Renal cortex interstitium (tissue), 11 donors: Measurements from ENCODE around the gene MAPK4. TPM values are rescaled to one million over a fixed set of nuclear protein-coding genes. Genes with fewer than 3 reads are reported as not detected.
A peak's percentile ranks its signal among the peaks of the same experiment; 100 is the strongest.

ENCODE experiments used
- DNase-seq, 11 donors: peaks; one replicate each; pipeline ENCODE4 v3.0.0-alpha.2; 2013; ENCODE audit warnings: low read depth in 9 of 11, low spot score in 4 of 11; ENCODE audit errors: extremely low read depth in 1 of 11
- polyA plus RNA-seq, 3 donors: library from polyadenylated mRNA; unstranded; fragments of 120-200 nt; gene quantifications; one replicate each; pipeline ENCODE4 v1.2.1, GENCODE V29; 2013; ENCODE audit not compliant: insufficient read length in 3 of 3

MAPK4 gene
- polyA plus RNA-seq, 3 donors, result 9.1 to 10.5 (median 9.7) TPM

GRCh38 chr18:50614838-50615237, 55.0 kb downstream of the MAPK4 start:
- DNase-seq, result no peak

- DNase-seq, result no peak
Observed at GRCh38 chr18:50616484-50617048, 56.7 kb downstream of the MAPK4 start.

- no peak for DNase-seq
Observed at GRCh38 chr18:50619861-50620275, 60.0 kb downstream of the MAPK4 start.

GRCh38 chr18:50620319-50620718, 60.4 kb downstream of the MAPK4 start:
- DNase-seq, result no peak

DNA sequence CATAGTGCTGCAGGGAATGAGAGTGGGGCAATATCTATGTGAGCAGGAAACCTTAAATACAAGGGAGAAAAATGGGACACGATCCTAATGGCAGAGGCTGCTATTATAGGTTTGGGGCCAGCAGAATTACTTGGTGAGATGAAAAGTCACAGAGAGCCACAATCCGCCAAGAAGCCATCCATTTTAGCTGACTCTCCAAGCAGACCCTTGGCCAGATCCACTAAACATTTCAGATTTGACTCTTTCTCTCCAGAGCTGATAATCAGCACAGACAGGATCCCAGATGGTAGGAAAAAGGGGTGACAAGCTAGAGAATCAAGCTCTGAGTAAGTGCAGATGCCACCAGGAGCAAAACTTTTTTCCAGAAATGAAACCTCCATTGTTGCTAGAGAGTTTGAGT, 61.5 kb downstream of the MAPK4 start:
- DNase-seq, result no peak

DNA sequence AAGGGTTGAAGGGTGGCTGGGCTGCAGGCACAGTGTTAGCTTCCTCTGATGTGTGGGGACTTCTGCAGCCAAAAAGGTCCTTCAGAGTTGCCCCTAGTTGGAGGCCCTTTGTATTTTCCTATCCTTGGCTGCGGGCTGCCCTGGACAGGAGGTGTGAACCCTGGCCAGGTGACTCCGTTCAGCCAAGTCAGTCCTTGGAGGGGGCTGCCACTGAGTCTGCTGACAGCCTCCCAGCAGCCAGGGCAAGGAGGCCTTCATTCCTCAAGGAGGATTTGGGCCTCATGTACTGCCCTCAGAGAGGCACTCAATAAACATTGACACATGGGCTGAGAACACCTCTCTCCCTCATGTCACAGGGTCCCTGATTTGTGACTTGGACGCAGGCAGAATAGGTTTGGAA, 62.4 kb downstream of the MAPK4 start:
- DNase-seq, result no peak

DNA sequence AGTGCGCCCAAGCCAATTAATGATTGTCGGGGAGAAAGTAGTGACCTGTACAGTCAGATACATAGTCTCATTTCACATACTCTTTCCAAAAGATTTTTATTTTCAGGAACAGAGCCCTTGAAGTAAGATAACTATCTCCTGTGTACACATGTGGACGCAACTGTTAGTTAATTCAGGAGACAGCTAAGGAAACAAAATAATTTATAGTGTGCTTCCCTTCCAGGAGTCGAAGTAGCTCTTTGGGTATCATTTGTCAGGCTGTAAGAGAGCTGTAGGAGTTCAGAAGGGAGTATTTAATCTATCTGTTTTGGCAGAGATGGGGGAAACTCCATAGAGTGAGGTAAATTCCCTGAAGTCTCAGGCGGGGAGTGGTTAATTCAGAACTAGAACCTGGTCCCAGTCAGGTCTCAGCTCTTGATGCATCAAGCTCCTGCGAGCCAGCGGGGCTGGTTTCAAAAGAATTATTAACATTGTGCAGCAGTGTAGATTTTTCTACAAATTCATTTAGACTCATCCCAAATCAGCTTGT, 63.0 kb downstream of the MAPK4 start:
- peak in 1 of 11 donors; percentile 22 for DNase-seq

DNA sequence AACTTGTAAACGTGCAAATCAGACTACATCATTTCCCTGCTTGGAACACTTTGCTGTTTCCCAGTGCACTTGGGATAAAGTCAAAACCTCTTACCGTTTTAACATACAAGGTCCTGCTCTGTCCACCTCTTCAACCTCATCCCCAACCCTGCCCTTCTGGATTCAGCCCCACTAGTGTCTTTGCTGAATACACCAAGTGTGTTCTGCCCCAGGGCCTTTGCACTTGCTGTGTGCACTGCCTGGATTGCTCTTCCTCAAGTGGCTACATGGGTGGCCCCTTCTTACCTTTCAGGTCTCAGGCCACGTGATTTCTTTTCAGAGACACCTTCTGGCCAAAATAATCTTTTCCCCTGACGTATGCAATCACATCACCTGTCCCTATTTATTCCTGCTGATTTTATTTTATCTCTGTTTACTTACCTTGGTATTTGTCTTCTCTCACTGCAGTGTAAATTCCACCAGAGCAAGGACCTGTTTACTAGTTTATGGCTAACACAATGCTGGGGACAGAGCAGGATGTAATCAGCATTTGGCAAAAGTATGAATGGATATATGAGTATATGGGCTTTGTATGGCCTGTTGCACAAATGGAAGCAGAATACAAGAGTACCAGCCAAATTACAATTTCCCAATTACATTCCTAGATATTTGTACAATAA, 63.9 kb downstream of the MAPK4 start:
- DNase-seq, result no peak

- no peak for DNase-seq
Observed at GRCh38 chr18:50624981-50625380, 65.1 kb downstream of the MAPK4 start.

- no peak for DNase-seq
Observed at GRCh38 chr18:50626317-50626716, 66.4 kb downstream of the MAPK4 start.

GRCh38 chr18:50627594-50628532, 68.0 kb downstream of the MAPK4 start:
- no peak for DNase-seq

- no peak for DNase-seq
Observed at GRCh38 chr18:50628533-50628905, 68.6 kb downstream of the MAPK4 start.

GRCh38 chr18:50629148-50629631, 69.3 kb downstream of the MAPK4 start:
- DNase-seq, result peak in 1 of 11 donors; percentile 31

DNA sequence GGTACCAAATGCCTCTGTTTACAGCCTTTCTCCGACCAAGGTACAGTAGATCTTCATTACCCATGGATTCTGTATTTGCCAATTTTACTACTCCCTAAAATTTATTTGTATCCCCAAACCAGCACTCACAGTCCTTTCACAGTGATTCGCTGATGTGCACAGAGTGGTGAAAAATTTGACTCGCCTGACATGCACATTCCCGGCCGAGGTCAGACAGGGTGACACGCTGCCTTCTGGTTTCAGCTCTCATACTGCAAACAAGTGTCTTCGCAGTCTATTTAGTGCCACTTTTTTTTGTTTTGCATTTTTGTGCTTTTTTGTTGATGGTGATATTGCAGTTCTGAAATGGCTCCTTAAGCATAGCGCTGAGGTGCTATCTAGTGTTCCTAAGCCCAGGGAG, 71.0 kb downstream of the MAPK4 start:
- DNase-seq, result no peak

GRCh38 chr18:50632895-50633515, 73.1 kb downstream of the MAPK4 start:
- DNase-seq, result no peak

- DNase-seq, result no peak
Observed at GRCh38 chr18:50633992-50634391, 74.1 kb downstream of the MAPK4 start.

GRCh38 chr18:50636366-50637057, 76.6 kb downstream of the MAPK4 start:
- no peak for DNase-seq

DNA sequence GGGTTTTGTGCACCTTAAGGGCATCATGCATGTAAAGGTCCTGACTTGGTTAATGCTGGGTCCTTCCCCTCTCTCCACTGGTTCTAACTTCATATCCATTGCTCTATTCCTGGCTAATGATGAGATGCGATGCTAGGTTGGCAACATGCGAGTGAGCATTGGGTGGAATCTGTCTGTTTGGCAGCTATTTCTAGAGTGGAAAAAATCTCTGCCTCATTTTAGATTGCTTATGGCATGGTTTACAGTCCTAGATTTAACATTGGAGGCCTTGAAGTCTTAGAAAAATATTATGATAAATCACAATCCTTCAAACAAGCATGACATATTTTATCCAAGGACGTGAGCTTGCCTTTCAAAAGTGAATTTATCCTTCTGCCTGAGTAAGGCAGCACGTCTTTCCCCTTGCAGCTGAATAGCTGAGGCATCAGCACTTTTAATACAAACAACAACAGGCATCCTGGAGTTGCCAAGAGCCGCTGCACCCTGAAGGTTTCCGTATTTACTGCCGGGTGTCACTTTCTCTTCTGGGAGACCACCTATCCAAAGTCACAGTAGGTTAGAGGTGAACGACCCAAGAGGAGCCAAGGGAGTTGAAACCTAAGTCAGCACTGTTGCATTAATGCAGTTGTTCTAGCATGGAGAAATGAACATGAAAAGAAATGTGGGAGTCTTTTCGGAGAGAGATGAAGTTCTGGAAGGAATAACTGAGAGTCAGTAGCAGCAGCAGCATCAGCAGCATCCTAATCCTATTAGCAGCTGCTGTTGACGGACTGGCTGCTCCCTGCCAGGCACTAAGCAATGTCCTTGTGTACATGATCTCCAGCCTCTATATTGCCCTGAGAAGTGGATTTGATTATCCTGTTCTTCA, 78.4 kb downstream of the MAPK4 start:
- no peak for DNase-seq
